Loucy (cell line): ENCODE measurements around the gene ZNF784.

ENCODE experiments used
- EZH2phosphoT487 ChIP-seq: fragments of 200-600 bp; IDR thresholded peaks from 2 replicates; pipeline ENCODE4 v1.6.1; 2018; ENCODE audit warnings: antibody characterized with exemption, mild to moderate bottlenecking, moderate library complexity, borderline replicate concordance
- TF ChIP-seq, protein P1 (sequence below): fragments of 200-600 bp; sonication (generic); conservative IDR thresholded peaks from 2 replicates; pipeline ENCODE4 v1.5.1; 2014; ENCODE audit warnings: mild to moderate bottlenecking, antibody characterized with exemption, low read length

DNA sequence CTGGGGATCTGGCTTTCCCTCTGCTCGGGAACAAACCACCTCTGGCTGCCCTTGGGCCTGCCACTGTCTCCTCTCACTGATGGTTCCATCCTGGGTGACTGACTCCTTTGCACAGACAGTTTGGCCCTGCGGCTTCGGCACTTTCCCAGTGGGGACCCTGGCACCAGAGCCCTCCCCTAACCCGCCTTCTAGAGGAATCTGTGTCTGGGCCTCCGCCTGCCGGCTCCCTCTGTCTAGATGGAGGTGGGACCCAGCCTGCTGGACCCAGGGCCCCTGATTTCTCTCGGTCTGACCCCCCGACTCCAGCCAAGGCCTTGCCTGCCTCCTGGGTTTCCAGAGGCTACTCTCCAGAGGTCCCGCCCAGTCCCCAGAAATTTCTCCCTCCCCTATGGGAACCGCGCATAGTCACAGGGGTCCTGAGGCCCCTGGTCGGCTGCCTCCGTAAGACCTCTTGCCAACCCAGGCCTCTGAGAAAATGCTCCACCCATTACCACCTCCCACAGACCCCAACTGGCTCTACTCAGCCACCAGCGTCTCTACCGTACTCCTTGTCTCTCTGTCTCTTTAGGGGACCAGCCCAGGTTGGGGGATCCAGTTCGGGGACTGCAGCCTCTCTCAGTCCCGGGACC is 26.4 kb upstream of the ZNF784 start:
- TF ChIP-seq, protein P1, sequence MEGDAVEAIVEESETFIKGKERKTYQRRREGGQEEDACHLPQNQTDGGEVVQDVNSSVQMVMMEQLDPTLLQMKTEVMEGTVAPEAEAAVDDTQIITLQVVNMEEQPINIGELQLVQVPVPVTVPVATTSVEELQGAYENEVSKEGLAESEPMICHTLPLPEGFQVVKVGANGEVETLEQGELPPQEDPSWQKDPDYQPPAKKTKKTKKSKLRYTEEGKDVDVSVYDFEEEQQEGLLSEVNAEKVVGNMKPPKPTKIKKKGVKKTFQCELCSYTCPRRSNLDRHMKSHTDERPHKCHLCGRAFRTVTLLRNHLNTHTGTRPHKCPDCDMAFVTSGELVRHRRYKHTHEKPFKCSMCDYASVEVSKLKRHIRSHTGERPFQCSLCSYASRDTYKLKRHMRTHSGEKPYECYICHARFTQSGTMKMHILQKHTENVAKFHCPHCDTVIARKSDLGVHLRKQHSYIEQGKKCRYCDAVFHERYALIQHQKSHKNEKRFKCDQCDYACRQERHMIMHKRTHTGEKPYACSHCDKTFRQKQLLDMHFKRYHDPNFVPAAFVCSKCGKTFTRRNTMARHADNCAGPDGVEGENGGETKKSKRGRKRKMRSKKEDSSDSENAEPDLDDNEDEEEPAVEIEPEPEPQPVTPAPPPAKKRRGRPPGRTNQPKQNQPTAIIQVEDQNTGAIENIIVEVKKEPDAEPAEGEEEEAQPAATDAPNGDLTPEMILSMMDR, result no peak
- no peak for TF ChIP-seq EZH2phosphoT487
